HUDEP-2 (cell line): ENCODE results near the gene CSNK2A1.
"Not testable (repeated sequence)": the region's sequence is repeated elsewhere in the genome, so short reads cannot be mapped to it uniquely, and the experiment has no call there.

Experiments
- DNase-seq, 76 experiments: peaks; one replicate each; lab custom pipeline; 2025; ENCODE audit not compliant: unreplicated experiment in 76 of 76; lab: John Stamatoyannopoulos, UW

Gene CSNK2A1

DNA sequence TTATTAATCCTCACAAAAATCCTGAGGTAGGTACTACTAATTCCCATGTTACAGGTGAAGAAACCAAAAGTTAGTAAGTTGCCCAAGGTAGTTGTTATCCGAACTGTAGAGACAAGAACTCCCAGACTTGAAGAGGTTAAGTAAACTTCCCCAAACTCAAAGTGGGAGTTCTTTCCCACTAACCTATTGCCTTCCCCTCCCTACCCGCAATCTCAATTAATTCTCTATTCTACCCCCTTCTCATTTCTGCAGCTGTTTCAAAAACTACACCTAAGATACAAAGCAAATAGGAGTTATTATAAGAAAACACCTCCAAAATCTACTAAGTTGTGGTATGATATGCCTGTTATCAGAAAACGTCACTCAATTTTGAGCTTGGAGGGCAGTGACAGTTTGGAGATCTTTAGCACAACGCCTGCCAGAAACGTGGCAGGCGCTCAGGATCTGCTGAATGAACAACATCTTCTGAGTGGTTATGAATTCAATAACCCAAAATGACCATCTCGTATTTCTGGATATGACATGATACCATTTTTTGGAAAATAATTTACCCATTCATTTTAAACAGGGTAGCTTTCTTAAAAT, 7.1 kb downstream of the CSNK2A1 start:
- peak in 47 of 76 experiments; percentile 3 to 67 (median 20) for DNase-seq

DNA sequence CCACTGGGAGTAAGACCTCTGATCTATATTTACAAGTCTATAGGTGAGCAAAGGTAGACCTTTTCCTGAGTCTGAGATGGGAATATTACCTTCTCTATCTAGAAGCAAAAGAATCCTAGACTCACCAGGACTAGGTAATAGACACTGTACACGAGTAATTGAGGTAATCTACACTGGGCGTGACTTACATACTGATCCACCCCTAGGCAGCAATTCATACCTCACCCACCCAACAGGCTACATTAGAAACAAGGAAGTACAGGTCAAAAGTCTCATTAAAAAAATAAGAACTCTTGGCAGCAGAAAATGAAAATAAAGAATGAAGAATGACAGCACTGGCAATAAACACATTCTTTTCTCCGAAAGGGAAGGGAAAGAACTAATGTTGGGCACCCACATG, 7.6 kb downstream of the CSNK2A1 start:
- DNase-seq: peak in 7 of 76 experiments; percentile 2 to 25 (median 21)

DNA sequence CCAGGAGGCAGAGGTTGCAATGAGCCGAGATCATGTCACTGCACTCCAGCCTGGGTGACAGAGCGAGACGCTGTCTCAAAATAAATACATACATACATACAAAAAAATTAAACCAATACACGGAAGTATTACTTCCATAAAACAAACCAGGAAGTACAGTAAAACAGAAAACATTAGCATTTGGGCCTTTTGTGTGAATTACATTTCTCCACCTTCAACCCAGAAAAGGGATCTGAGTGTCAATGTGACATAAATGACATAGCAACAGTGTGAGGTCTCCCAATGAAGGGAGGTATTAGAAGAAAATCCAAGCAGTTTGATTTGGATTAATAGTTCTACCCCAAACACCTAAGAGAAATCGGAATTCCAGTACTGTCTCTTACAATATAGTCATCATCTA, 10.1 kb downstream of the CSNK2A1 start:
- no peak for DNase-seq

DNA sequence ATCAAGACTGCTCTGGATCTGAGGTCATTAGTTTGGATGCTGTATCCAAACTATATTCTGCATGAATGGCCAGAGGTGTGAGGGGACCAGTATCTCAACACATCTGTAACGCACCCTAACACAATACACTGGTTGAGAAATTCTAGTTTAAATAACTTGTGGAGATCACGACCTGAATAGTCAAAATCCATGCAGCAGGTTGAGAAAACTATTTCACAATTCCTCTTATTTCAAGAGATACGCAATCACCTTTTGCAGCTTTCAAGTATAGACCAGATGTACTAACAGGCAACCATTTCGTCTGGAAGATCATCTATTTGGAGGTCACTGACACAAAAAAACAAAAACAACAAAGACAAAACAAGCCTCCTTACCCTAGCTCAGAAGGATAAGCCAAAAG, 11.1 kb downstream of the CSNK2A1 start:
- DNase-seq: no peak

DNA sequence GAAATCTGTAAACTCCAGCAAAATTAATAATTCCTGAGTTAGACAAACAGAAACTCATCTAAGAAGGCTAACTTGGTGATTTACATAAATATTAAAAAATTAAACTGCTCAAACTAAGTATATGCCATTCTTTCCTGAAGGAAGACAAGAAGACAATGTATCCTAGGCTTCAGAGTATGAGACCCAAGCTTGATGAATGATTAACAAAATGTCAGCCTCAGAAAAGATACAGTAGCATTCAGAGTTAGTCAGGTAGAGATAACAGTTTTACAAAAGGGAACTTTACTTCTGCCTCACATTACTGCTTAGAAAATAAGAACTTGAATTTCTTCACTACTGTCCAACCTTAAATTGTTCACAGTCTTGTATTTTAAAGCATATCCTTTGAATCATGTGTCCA, 12.0 kb downstream of the CSNK2A1 start:
- DNase-seq: no peak

DNA sequence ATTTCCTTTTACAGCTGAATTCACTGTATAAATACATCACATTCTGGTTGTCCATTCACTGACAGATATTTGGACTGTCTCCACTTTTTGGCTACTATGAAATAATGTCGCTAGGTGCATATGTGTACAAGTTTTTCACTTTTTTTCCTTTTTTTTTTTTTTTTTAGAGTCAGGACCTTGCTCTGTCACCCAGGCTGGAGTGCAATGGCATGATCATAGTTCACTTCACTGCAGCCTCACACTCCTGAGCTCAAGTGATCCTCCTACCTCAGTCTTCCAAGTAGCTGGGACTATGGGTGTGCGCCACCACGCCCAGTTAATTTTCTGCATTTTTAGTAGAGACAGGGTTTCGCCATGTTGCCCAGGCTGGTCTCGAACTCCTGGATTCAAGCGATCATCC, 13.3 kb downstream of the CSNK2A1 start:
- no peak for DNase-seq

DNA sequence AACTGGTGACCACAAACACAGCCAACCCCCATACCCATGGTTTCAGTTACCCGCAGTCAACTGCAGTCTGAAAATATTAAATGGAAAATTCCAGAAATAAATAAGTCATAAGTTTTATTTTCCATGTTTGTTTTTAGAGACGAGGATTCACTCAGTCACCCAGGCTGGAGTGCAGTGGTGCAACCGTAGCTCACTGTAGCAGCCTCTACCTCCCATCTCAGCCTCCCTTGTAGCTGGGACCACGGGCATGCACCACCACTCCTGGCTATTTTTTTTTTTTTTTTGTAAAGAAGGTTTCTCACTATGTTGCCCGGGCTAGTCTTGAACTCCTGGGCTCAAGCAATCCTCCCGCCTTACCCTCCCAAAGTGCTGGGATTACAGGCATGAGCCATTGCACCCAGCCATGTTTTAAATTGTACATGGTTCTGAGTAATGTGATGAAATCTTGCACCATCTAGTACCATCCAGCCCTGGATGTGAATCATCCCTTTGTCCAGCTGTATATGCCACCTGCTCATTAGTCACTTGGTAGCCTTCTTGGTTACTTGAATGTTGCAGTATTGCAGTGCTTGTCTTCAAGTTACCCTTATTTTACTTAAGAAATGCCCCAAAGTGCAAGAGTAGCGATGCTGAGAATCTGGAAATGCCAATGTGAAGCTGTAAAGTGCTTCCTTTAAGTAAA, 14.5 kb downstream of the CSNK2A1 start:
- no peak for DNase-seq

DNA sequence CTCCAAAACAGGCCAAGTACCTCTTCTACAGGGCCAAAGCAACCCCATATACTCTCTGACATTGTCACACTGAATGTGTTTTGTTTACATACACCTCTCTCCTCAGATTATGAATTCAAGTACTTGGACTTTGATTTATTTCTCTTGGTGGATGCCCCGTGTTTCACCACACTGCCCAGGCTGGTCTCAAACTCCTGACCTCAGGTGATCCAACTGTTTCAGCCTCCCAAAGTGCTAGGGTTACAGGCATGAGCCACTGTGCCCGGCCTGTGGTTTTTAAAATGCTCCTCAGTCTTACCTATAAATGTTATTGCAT, 16.1 kb downstream of the CSNK2A1 start:
- no peak for DNase-seq

DNA sequence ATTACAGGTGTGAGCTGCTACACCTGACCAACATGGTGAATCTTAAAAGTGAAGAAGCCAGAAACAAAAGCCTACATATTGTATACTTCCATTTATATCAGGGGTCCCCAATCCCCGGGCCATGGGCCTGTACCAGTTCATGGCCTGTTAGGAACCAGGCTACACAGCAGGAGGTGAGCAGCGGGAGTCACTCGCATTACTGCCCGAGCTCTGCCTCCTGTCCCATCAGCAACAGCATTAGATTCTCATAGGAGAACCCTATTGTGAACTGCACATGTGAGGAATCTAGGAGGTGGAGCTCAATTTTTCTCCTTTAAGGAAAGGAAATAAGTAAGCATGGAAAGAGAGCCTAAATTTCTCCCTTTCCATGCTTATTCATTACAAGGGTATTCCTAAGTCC, 21.7 kb downstream of the CSNK2A1 start:
- DNase-seq: no peak

DNA sequence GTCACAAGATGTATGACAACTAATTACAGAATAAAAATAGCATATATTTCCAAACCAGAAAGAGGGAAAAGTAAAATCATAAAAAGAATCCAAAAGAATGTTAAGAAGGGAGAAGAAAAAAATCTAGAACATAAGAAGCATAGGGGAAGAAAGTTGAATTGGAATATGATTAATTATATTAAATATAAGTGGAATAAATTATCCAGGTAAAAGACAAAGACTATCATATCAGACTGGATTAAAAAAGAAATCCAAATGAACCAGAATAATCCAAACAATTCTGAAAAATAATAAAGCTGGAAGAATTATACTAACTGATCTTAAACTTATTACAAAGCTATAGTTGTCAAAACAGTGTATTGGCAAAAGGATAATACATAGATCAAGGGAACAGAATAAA, 23.6 kb downstream of the CSNK2A1 start:
- no peak for DNase-seq

DNA sequence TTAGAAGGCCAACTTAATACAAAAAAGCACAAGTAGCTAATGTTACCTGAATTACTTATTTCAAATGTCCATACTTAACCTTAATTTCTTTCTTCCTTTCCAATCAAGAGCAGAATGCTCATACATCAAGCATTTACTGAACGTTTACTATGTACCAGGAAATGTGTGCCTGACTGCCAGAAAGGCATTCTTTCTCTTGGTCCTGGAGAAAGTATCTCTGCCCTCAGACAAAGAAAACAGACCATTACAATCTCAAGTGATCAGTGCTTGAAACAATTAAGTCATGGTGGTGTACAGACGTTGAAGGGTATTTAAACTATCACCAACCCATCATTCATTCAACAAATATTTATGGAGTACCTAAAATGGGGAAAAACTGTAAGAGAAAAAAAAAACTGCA, 26.4 kb downstream of the CSNK2A1 start:
- DNase-seq: no peak

DNA sequence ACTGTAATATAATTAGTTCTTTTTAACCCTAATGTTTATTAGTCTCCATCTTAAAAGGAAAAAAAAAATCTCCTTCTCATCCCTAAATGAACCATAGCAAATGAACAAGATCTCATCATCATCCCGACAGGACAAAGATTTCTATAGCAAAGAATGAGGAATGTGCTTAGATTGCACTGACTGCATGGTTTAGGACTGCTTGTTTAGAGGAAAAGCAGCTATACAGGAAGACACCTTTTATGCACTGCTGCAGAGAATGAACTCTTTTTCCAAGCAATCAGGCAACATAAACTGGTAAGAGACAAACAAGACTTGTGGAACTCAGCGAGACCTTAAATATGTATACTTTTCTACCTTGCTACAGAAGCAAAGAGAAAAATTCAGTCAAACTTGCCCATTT, 26.8 kb downstream of the CSNK2A1 start:
- no peak for DNase-seq

DNA sequence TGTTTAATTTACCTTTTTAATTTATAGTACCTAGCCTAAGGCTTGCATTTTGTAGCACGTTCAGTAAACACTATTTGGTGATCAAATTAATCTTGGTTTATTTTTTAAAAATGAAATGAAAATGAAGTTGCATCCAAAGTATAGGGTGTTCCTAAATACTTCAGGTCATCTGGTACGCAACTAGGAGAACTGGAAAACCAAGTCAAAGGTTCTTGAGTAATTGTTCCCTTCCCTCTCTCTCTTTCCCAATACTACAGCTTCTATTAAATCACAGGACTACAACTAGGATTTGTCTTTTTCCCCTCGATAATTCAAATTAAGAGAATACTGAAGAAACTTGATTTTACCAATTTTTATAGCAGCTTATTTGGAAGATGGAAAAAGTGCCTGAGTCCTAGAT, 27.9 kb downstream of the CSNK2A1 start:
- no peak for DNase-seq

DNA sequence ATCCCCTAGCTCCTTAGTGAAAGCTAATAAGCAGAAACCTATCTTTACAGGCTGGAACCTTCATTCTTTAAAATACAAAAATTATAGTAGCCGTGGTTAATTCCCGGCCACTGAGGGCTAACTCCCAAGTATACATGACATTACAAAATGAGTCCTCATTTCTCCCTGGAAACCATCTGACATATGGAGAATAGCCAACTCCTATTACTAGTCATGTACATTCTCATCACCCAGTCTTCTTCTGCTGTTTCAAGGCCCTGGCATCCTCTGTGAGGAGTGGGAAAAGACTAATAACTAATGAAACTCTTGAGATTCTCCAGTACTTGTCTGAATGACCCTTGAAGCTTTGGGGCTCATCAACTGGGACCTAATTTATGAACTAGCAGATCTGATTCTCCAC, 30.2 kb downstream of the CSNK2A1 start:
- DNase-seq: no peak

DNA sequence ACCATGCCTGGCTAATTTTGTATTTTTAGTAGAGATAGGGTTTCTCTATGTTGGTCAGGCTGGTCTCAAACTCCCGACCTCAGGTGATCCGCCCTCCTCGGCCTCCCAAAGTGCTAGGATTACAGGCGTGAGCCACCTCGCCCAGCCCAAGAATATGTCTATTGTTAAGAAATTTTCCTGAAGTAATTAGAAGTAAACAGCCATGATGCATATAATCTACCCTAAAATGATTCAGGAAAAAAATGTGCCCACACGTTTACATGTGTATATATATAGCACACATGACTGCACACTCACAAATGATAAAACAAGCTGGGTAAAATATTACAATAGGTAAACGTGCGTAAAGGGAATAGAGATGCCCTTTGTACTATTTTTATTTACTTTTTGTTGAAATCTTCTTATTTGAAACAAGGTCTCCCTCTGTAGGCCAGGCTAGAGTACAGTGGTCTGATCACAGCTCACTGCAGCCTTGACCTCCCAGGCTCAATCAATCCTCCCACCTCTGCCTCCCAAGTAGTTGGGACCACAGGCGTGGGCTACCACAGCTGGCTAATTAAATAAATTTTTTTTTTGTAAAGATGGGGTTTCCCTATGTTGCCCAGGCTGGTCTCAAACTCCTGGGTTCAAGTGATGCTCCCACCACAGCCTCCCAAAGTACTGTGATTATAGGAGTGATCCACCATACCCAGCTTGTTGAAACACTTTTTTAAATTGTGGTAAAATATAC, 33.1 kb downstream of the CSNK2A1 start:
- DNase-seq: not testable (repeated sequence)

DNA sequence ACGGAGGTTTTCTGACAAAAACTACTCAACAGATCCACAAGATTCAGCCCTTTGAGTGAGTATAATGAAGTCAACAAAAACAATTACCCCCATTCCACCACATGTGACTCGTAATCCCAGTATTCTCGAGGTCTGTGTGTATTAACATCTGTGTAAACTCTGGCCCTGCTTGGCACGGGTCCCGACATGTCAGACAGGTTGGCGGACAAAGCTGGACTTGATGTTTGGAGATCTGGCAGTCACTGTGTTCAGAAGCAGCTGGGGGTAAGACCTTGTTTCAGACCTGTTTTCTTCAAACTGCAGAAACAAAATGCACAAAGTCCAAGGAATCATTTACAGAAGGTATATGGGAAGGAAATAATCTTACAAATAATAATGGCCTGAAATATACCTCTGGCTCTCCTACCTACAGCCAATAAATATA, 35.2 kb downstream of the CSNK2A1 start:
- not testable (repeated sequence) for DNase-seq

DNA sequence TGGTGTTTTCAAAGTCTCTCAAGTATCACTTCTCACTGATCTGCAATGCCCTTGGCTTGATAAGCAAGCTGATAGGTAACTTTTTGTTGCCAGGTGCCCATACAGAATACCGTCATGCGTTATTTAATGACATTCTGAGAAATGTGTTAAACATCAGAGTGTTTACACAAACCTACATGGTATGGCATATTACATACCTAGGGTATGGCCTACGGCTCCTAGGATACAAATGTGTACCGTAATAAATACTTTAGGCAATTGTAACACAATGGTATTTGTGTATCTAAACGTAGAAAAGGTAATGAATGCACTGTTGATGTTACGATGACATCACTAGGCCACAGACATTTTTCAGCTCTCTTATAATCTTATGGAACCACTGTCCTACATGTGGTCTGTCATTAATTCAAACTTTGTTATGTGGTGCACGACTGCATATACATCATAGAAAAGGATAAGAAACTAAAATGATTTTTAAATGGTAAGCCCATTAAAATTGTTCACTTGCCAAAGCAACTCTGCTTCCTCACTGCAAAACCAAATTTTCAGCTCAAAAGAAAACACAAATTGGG, 35.7 kb downstream of the CSNK2A1 start:
- DNase-seq: no peak

DNA sequence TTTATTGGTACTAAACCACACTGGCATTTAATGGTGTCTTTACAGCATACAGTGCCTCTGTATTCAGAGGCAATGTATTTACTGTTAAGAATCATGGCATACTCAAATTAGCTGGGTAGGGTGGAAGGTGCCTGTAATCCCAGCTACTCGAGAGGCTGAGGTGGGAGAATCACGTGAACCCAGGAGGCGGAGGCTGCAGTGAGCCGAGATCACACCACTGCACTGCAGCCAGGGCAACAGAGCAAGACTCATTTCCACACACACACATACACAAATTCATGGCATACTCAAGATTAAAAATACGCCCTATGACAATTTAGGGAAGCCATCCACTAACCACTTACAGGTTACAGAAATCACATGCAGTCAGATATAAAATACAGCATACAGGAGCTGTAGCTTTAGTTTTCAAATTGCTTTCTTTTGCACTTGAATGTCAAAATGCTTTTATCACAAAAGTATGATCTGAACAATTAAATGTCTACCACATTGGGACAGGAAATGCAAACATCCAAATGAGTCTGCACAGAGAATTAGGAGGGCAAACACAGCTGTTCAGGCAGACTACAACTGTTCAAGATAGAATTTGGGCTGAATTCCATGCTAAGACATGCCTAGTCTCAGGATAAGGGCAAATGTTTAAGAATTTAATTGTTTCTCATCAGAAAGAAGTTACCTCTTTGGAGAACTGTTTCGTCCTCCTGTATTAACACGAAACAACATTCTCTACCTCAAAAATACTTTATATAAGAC, 36.4 kb downstream of the CSNK2A1 start:
- no peak for DNase-seq

DNA sequence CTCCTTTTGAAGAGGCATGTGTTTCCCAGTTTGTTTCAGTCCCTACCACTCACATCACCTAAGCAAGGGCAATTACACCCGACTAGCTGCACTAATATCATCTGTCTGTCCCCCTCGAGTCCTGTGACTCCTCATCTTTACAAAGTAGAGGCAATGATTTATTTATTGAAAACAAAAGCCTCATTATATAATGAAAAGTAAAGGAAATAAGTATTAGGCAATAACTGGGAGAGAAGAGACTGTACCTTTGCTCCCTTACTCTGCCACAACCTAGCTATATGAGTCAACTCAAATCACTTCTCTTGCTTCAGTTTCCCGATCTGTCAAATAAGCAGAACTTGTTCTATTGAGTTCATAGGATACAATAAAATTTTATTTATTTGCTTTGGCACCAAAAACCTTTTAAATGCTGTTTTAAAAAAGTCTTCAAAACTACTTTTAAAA, 38.9 kb downstream of the CSNK2A1 start:
- DNase-seq: no peak

DNA sequence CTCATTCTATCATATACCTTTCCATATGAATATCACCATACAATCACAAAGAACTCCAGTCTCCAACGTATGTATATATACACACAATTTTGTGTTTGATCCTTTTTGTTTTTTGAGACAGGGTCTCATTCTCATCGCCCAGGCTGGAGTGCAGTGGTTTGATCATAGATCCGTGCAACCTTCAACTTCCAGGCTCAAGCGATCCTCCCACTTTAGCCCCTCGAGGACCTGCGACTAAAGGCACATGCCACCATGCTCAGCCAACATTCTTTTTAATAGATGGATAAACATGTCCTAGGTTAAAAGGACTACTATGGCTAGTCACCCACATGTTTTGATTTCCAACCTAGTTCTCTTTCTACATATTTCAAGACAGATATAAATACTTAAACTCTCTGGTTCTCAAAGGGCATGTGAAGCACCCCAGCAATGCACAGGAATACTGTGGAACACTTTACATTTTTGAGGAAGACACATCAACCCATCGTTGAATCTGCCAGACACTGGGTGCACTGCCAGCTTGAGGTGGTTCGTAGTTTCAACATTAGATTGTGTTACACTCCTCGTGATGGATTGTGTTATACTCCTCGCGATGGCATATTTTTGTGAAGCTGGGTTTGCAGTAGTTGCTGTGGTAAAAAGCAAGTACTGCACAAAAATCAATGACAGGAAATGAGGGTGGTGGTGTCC, 40.4 kb downstream of the CSNK2A1 start:
- DNase-seq: no peak

DNA sequence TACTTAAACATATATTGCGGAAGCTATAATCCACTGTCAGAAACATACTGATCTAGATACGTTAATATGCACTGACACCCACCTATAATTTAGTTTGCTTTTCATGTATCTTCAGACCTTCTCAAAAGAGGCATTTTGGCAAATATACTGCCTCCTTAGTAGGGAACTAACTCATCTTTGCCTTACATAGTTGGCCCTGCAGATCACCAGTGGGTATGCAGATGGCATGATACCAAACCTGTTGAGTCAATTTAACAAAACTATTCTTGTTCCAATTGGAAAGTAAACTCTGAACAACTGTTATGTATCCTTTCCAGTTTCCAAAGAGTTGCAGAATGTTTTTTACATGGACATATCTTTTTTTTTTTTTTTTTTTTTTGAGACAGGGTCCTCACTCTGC, 45.6 kb downstream of the CSNK2A1 start:
- DNase-seq: no peak
